PFSK-1 (cell line): ENCODE results near the gene RRAGB.

Source experiments
- FOXP2 ChIP-seq: optimal IDR thresholded peaks from 2 replicates; pipeline ENCODE3; 2011; ENCODE audit warnings: borderline replicate concordance, control low read depth, inconsistent platforms; ENCODE audit not compliant: insufficient read depth; ENCODE audit errors: extremely low read length, extremely low read depth
- POLR2AphosphoS5 ChIP-seq: IDR thresholded peaks from 2 replicates; pipeline ENCODE4 v1.6.1; 2012; ENCODE audit warnings: low read depth, mild to moderate bottlenecking, control low read depth, low read length, moderate library complexity
- SIN3A ChIP-seq: IDR thresholded peaks from 2 replicates; pipeline ENCODE4 v1.6.1; 2012; ENCODE audit warnings: mild to moderate bottlenecking, low read length, moderate library complexity, borderline replicate concordance; ENCODE audit not compliant: insufficient read depth
- TAF1 ChIP-seq: IDR thresholded peaks from 2 replicates; pipeline ENCODE4 v1.6.1; 2012; ENCODE audit warnings: low read length, control low read depth, borderline replicate concordance; ENCODE audit not compliant: insufficient read depth
- TF ChIP-seq, protein P1 (sequence below), 2 experiments: IDR thresholded peaks; 2 replicates each; pipeline versions ENCODE4 v1.6.1 to v1.8.0; 2011 to 2012; ENCODE audit warnings: low read depth in 2 of 2, low read length in 2 of 2, control low read depth in 1 of 2, inconsistent platforms in 1 of 2, mild to moderate bottlenecking in 1 of 2, moderate library complexity in 1 of 2; ENCODE audit not compliant: insufficient read depth in 1 of 2

RRAGB gene

GRCh38 chrX:55709735-55710134 lies 7.8 kb upstream of the RRAGB start:
- TF ChIP-seq POLR2AphosphoS5 (no peak), SIN3A (no peak), TAF1 (no peak), FOXP2 (no peak)
- TF ChIP-seq, protein P1, sequence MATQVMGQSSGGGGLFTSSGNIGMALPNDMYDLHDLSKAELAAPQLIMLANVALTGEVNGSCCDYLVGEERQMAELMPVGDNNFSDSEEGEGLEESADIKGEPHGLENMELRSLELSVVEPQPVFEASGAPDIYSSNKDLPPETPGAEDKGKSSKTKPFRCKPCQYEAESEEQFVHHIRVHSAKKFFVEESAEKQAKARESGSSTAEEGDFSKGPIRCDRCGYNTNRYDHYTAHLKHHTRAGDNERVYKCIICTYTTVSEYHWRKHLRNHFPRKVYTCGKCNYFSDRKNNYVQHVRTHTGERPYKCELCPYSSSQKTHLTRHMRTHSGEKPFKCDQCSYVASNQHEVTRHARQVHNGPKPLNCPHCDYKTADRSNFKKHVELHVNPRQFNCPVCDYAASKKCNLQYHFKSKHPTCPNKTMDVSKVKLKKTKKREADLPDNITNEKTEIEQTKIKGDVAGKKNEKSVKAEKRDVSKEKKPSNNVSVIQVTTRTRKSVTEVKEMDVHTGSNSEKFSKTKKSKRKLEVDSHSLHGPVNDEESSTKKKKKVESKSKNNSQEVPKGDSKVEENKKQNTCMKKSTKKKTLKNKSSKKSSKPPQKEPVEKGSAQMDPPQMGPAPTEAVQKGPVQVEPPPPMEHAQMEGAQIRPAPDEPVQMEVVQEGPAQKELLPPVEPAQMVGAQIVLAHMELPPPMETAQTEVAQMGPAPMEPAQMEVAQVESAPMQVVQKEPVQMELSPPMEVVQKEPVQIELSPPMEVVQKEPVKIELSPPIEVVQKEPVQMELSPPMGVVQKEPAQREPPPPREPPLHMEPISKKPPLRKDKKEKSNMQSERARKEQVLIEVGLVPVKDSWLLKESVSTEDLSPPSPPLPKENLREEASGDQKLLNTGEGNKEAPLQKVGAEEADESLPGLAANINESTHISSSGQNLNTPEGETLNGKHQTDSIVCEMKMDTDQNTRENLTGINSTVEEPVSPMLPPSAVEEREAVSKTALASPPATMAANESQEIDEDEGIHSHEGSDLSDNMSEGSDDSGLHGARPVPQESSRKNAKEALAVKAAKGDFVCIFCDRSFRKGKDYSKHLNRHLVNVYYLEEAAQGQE (IDR thresholded peaks at IDR 0.05; ENCODE audit: insufficient read depth in 1 of 2, low read depth in 2 of 2, low read length in 2 of 2), result no peak

DNA sequence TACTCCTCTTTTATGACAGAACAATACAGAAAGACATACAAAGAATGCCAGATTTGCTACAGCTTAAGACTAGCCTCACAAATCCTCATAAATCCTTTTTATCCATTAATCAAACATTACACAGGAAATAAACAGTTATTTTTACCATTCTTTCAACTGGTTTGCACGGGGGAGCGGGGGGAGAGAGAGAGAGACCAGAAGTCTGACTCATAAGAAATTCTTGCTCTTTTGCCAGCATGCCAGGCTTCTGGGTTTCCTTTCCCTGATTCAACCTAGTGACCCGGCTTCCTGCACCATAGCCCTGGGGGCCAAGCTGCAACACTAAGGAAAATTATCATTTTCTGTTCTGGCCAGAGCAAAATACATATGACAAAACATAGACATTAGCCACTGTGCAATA lies 6.8 kb upstream of the RRAGB start:
- TF ChIP-seq TAF1, result no peak
- TF ChIP-seq, protein P1 (IDR thresholded peaks at IDR 0.05; ENCODE audit: insufficient read depth in 1 of 2, low read depth in 2 of 2, low read length in 2 of 2), result no peak
- no peak for TF ChIP-seq SIN3A
- TF ChIP-seq FOXP2, result no peak
- no peak for TF ChIP-seq POLR2AphosphoS5

DNA sequence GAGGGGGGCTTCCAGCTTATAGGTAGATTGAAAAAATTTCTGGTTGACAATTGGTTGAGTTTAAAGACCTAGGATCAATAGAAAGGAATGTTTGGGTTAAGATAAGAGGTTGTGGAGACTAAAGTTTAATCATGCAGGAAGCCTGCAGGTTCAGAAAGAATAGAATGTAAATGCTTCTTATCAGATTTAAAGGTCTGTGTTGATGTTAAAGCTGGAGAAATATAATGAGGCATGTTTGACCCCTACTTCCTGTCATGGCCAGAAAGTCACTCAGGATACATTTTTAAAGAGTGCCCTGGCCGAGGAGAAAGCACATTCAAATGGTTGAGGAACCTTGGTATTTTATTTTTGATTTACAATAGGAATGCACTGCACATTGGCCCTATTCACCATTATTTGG lies 3.9 kb upstream of the RRAGB start:
- no peak for TF ChIP-seq TAF1
- TF ChIP-seq, protein P1 (IDR thresholded peaks at IDR 0.05; ENCODE audit: insufficient read depth in 1 of 2, low read depth in 2 of 2, low read length in 2 of 2), result no peak
- no peak for TF ChIP-seq POLR2AphosphoS5
- no peak for TF ChIP-seq FOXP2
- no peak for TF ChIP-seq SIN3A

- TF ChIP-seq POLR2AphosphoS5 (no peak), FOXP2 (no peak), SIN3A (no peak), TAF1 (no peak)
- TF ChIP-seq, protein P1 (IDR thresholded peaks at IDR 0.05; ENCODE audit: insufficient read depth in 1 of 2, low read depth in 2 of 2, low read length in 2 of 2), result no peak
Observed at GRCh38 chrX:55714161-55714560, 3.4 kb upstream of the RRAGB start.

DNA sequence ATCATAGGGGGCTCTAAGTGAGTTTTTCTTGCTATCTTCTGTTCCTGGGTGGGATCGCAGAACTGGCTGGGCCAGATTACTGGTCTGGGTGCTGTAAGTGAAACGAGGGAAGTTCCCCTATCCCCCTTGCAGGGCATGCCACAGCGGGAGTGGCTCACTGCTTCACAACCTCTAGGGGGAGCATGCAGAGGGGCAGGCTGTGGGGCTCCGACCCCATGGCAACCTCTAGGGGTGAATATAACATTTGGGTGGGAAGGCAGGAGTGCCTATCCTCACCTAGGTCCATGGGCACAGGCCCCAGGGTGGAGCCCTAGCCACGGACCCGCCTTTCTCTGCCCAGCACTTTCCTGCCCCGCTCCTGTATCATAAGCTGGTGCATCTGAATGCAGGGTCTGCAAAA lies 1.7 kb upstream of the RRAGB start:
- TF ChIP-seq SIN3A, result no peak
- TF ChIP-seq TAF1, result no peak
- no peak for TF ChIP-seq FOXP2
- TF ChIP-seq POLR2AphosphoS5, result no peak

DNA sequence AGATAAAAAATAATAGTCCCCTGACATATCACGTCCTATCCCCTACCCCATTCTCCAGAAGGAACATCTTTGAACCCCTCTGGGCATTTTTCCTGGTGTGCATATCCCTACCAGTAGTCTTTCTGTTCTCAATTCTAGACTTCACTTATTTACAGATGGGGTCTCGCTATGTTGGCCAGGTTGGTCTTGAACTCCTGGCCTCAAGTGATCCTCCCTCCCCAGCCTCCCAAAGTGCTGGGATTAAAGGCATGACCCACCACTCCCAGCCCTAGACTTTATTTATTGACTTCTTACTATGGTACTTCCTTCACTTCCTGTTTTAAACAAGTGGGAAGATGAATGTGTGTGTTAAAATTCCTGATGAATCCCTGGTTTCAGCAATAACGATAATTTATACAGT lies 612 bp upstream of the RRAGB start:
- TF ChIP-seq SIN3A, result no peak
- no peak for TF ChIP-seq TAF1
- TF ChIP-seq FOXP2, result no peak
- TF ChIP-seq, protein P1 (IDR thresholded peaks at IDR 0.05; ENCODE audit: insufficient read depth in 1 of 2, low read depth in 2 of 2, low read length in 2 of 2), result no peak
- no peak for TF ChIP-seq POLR2AphosphoS5
